Neural progenitor cell (in vitro differentiated cells): Measurements from ENCODE around the gene CD151. TPM values are rescaled to one million over a fixed set of nuclear protein-coding genes. Genes with fewer than 3 reads are reported as not detected.

Experiments used
- DNase-seq: peaks from one replicate; pipeline ENCODE4 v3.0.0-alpha.2; 2016; ENCODE audit warnings: low spot score
- H2AFZ ChIP-seq: fragments of 200-600 bp; sonication (generic); replicated peaks from 2 replicates; pipeline ENCODE4 v1.6.1; 2016; ENCODE audit warnings: antibody characterized with exemption
- H3F3A ChIP-seq: fragments of 200-600 bp; sonication (generic); 2 replicates; pipeline ENCODE4 v1.6.1; 2016; ENCODE audit warnings: antibody characterized with exemption, low read depth
- H3K27ac ChIP-seq: fragments of 200-600 bp; sonication (generic); 2 replicates; pipeline ENCODE4 v1.5.1; 2016; ENCODE audit warnings: mild to moderate bottlenecking
- H3K27me3 ChIP-seq: fragments of 200-600 bp; sonication (generic); 2 replicates; pipeline ENCODE4 v1.6.1; 2016; ENCODE audit warnings: mild to moderate bottlenecking, moderate library complexity
- H3K36me3 ChIP-seq: fragments of 200-600 bp; sonication (generic); 2 replicates; pipeline ENCODE4 v1.5.1; 2016
- H3K4me1 ChIP-seq: fragments of 200-600 bp; sonication (generic); 2 replicates; pipeline ENCODE4 v1.6.1; 2016; ENCODE audit warnings: mixed run types
- H3K4me2 ChIP-seq: fragments of 200-600 bp; sonication (generic); 2 replicates; pipeline ENCODE4 v1.6.1; 2016
- H3K4me3 ChIP-seq: fragments of 200-600 bp; sonication (generic); 2 replicates; pipeline ENCODE4 v1.5.1; 2016
- H3K79me2 ChIP-seq: fragments of 200-600 bp; sonication (generic); 2 replicates; pipeline ENCODE4 v1.6.1; 2016; ENCODE audit warnings: low read depth
- H3K9ac ChIP-seq: fragments of 200-600 bp; sonication (generic); 2 replicates; pipeline ENCODE4 v1.6.1; 2016
- H3K9me3 ChIP-seq: fragments of 200-600 bp; sonication (generic); 2 replicates; pipeline ENCODE4 v1.5.1; 2016; ENCODE audit warnings: low read depth
- H4K20me1 ChIP-seq: fragments of 200-600 bp; sonication (generic); 2 replicates; pipeline ENCODE4 v1.6.1; 2016; ENCODE audit warnings: low read depth
- H3K27ac Mint-ChIP-seq: 3 replicates; pipeline ENCODE4 v1.8.0; 2021; ENCODE audit warnings: mixed read lengths
- H3K27me3 Mint-ChIP-seq: 2 replicates; pipeline ENCODE4 v1.8.0; 2022; ENCODE audit warnings: low read depth, mild to moderate bottlenecking, inconsistent platforms, moderate library complexity, mixed read lengths; ENCODE audit not compliant: insufficient read depth
- H3K36me3 Mint-ChIP-seq: 3 replicates; pipeline ENCODE4 v1.8.0; 2021; ENCODE audit warnings: mixed read lengths
- H3K4me1 Mint-ChIP-seq: 3 replicates; pipeline ENCODE4 v1.8.0; 2021; ENCODE audit warnings: mixed read lengths
- H3K4me3 Mint-ChIP-seq: 3 replicates; pipeline ENCODE4 v1.8.0; 2021; ENCODE audit warnings: mild to moderate bottlenecking, moderate library complexity, mixed read lengths
- H3K9me3 Mint-ChIP-seq: 3 replicates; pipeline ENCODE4 v1.8.0; 2020; ENCODE audit warnings: mixed read lengths
- EZH2 ChIP-seq: fragments of 200-600 bp; sonication (generic); IDR thresholded peaks from 2 replicates; pipeline ENCODE4 v1.6.1; 2017; ENCODE audit warnings: antibody characterized with exemption, mild to moderate bottlenecking, moderate library complexity
- EZH2phosphoT487 ChIP-seq: fragments of 200-600 bp; sonication (generic); IDR thresholded peaks from 2 replicates; pipeline ENCODE4 v1.6.1; 2017; ENCODE audit warnings: antibody characterized with exemption
- total RNA-seq: library from RNA; depleted of rRNA; stranded (reverse); fragments of >200 nt; gene quantifications from 2 replicates; pipeline ENCODE4 v1.2.3, GENCODE V29; 2015; ENCODE audit warnings: low replicate concordance
- TF ChIP-seq, protein P1 (sequence below): fragments of 200-600 bp; sonication (generic); IDR thresholded peaks from 2 replicates; pipeline ENCODE4 v1.5.1; 2017; ENCODE audit warnings: antibody characterized with exemption, mild to moderate bottlenecking

CD151 gene
- total RNA-seq, 1 donor from 2014 or later, result 37.4 TPM

GRCh38 chr11:836274-836673 lies 3.5 kb downstream of the CD151 start:
- TF ChIP-seq EZH2phosphoT487 (no peak), EZH2 (no peak)
- TF ChIP-seq, protein P1, sequence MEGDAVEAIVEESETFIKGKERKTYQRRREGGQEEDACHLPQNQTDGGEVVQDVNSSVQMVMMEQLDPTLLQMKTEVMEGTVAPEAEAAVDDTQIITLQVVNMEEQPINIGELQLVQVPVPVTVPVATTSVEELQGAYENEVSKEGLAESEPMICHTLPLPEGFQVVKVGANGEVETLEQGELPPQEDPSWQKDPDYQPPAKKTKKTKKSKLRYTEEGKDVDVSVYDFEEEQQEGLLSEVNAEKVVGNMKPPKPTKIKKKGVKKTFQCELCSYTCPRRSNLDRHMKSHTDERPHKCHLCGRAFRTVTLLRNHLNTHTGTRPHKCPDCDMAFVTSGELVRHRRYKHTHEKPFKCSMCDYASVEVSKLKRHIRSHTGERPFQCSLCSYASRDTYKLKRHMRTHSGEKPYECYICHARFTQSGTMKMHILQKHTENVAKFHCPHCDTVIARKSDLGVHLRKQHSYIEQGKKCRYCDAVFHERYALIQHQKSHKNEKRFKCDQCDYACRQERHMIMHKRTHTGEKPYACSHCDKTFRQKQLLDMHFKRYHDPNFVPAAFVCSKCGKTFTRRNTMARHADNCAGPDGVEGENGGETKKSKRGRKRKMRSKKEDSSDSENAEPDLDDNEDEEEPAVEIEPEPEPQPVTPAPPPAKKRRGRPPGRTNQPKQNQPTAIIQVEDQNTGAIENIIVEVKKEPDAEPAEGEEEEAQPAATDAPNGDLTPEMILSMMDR, result no peak
- Histone ChIP-seq H2AFZ (no peak overlapping the region), H3K79me2 (peaks cover 13% of the 10 kb centered on the region), H3K27me3 (peaks cover 12% of the 10 kb centered on the region), H3K27ac (no peak overlapping the region), H3K9me3 (no peaks in the 10 kb centered on the region), H3K4me2 (no peak overlapping the region), H3K36me3 (no peaks in the 10 kb centered on the region), H4K20me1 (peaks cover 68% of the 10 kb centered on the region), H3K9ac (no peak overlapping the region), H3K4me1 (peaks cover 14% of the 10 kb centered on the region), H3F3A (peaks cover 31% of the 10 kb centered on the region), H3K4me3 (no peak overlapping the region)
- no peak overlapping the region for H3K4me3 Mint-ChIP-seq
- peaks cover 3% of the 10 kb centered on the region for H3K36me3 Mint-ChIP-seq
- H3K27me3 Mint-ChIP-seq, result peaks cover 15% of the 10 kb centered on the region
- no peak overlapping the region for H3K27ac Mint-ChIP-seq
- peaks cover 26% of the 10 kb centered on the region for H3K4me1 Mint-ChIP-seq
- DNase-seq, result no peak
- no peaks in the 10 kb centered on the region for H3K9me3 Mint-ChIP-seq

- H3K4me1 Mint-ChIP-seq, result peaks cover 26% of the 10 kb centered on the region
- H3K9ac ChIP-seq, result no peak overlapping the region
- H3K27ac ChIP-seq, result no peak overlapping the region
- H3K4me3 Mint-ChIP-seq, result no peak overlapping the region
- H3K4me2 ChIP-seq, result no peak overlapping the region
- no peaks in the 10 kb centered on the region for H3K36me3 ChIP-seq
- H3K79me2 ChIP-seq, result peaks cover 17% of the 10 kb centered on the region
- H3K9me3 ChIP-seq, result no peaks in the 10 kb centered on the region
- peaks cover 8% of the 10 kb centered on the region for H3K27me3 ChIP-seq
- peaks cover 29% of the 10 kb centered on the region for H3F3A ChIP-seq
- peaks cover 3% of the 10 kb centered on the region for H3K36me3 Mint-ChIP-seq
- no peaks in the 10 kb centered on the region for H3K9me3 Mint-ChIP-seq
- H3K4me1 ChIP-seq, result peaks cover 14% of the 10 kb centered on the region
- H2AFZ ChIP-seq, result no peak overlapping the region
- H3K27me3 Mint-ChIP-seq, result peaks cover 11% of the 10 kb centered on the region
- TF ChIP-seq EZH2 (no peak), EZH2phosphoT487 (no peak)
- TF ChIP-seq, protein P1, result no peak
- H3K4me3 ChIP-seq, result no peak overlapping the region
- DNase-seq, result no peak
- H3K27ac Mint-ChIP-seq, result no peak overlapping the region
- peaks cover 68% of the 10 kb centered on the region for H4K20me1 ChIP-seq
Observed at GRCh38 chr11:836700-837099, 3.9 kb downstream of the CD151 start.

DNA sequence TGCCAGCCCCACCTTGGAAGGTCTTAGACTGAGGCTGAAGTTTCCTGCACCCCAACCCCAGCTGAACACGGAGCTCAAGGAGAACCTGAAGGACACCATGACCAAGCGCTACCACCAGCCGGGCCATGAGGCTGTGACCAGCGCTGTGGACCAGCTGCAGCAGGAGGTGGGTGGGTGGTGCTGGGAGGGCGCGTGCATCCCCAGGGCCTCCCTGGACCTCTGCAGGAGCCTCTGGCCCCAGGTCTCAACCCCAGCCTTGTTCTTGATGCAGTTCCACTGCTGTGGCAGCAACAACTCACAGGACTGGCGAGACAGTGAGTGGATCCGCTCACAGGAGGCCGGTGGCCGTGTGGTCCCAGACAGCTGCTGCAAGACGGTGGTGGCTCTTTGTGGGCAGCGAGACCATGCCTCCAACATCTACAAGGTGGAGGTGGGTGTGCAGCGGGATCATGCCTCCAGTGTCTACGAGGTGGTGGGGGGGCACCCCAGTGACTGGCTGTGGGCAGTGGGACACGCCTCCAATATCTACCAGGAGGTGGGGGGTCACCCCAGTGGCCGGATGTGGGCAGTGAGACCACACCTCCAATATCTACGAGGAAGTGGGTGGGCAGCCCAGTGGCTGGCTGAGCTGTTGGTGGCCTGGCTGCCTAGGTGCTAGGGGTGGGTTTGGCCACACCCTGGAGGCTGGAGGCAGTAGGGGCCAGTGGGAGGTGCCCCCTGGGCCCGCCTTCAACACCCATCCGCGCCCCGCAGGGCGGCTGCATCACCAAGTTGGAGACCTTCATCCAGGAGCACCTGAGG lies 4.6 kb downstream of the CD151 start:
- no peak overlapping the region for H3K27ac Mint-ChIP-seq
- H2AFZ ChIP-seq, result no peak overlapping the region
- peaks cover 23% of the 10 kb centered on the region for H3K79me2 ChIP-seq
- H3K27me3 Mint-ChIP-seq, result peaks cover 7% of the 10 kb centered on the region
- peaks cover 69% of the 10 kb centered on the region for H4K20me1 ChIP-seq
- peaks cover 22% of the 10 kb centered on the region for H3F3A ChIP-seq
- no peak overlapping the region for H3K27ac ChIP-seq
- TF ChIP-seq, protein P1, result no peak
- TF ChIP-seq EZH2phosphoT487 (no peak), EZH2 (no peak)
- DNase-seq, result no peak
- no peak overlapping the region for H3K4me3 Mint-ChIP-seq
- no peak overlapping the region for H3K4me2 ChIP-seq
- no peaks in the 10 kb centered on the region for H3K9me3 Mint-ChIP-seq
- H3K36me3 Mint-ChIP-seq, result peaks cover 3% of the 10 kb centered on the region
- no peaks in the 10 kb centered on the region for H3K9me3 ChIP-seq
- H3K4me1 ChIP-seq, result peaks cover 9% of the 10 kb centered on the region
- H3K36me3 ChIP-seq, result no peaks in the 10 kb centered on the region
- peaks cover 1% of the 10 kb centered on the region for H3K27me3 ChIP-seq
- peaks cover 21% of the 10 kb centered on the region for H3K4me1 Mint-ChIP-seq
- no peak overlapping the region for H3K4me3 ChIP-seq
- no peak overlapping the region for H3K9ac ChIP-seq
